GM12892 (cell line): ENCODE measurements around the gene FOSB.
"Not testable (repeated sequence)": the region's sequence is repeated elsewhere in the genome, so short reads cannot be mapped to it uniquely, and the experiment has no call there.

Experiments used
- POLR2A ChIP-seq: IDR thresholded peaks from 2 replicates; pipeline ENCODE4 v1.6.1; 2011; ENCODE audit warnings: low read depth, low read length, control low read depth
- POLR2AphosphoS5 ChIP-seq: IDR thresholded peaks from 2 replicates; pipeline ENCODE4 v1.6.1; 2011; ENCODE audit warnings: low read depth, low read length, control low read depth
- TAF1 ChIP-seq: IDR thresholded peaks from 2 replicates; pipeline ENCODE4 v1.6.1; 2011; ENCODE audit warnings: low read depth, mild to moderate bottlenecking, control low read depth, low read length, borderline replicate concordance

GRCh38 chr19:45510352-45510751, 42.6 kb downstream of the FOSB start:
- not testable (repeated sequence) for TF ChIP-seq POLR2A, POLR2AphosphoS5, TAF1
